Diencephalon (tissue), 1 donor: ENCODE results near the gene MPV17L2. TPM values are rescaled to one million over a fixed set of nuclear protein-coding genes. Genes with fewer than 3 reads are reported as not detected.

Experiments used
- small RNA-seq: library from RNA; depleted of rRNA; stranded (forward); fragments of <200 nt; gene quantifications from one replicate; pipeline ENCODE3, GENCODE V24; 2014
- total RNA-seq: library from RNA; depleted of rRNA; stranded (reverse); fragments of >200 nt; gene quantifications from one replicate; pipeline ENCODE4 v1.2.3, GENCODE V29; 2014

Gene MPV17L2
- 5.3 TPM for total RNA-seq

GRCh38 chr19:18192673-18193387 lies at the start of gene MPV17L2:
MPV17L2 (plus strand) TSS chr19:18193218; CDS start chr19:18193282, 64 bp downstream.

GRCh38 chr19:18152817-18153555 lies 40.0 kb upstream of the MPV17L2 start, which contains the start of gene PIK3R2:
PIK3R2 (plus strand) TSS chr19:18153163; CDS start chr19:18155880, 2,717 bp downstream.

GRCh38 chr19:18173572-18174288 lies 19.3 kb upstream of the MPV17L2 start, which contains the start of gene IFI30:
IFI30 (plus strand) TSS chr19:18173813; CDS start chr19:18173842, 29 bp downstream.

GRCh38 chr19:18203863-18204393 lies 10.9 kb downstream of the MPV17L2 start, which contains the start of gene RAB3A:
RAB3A (minus strand) TSS chr19:18204042; CDS start chr19:18202740, 1,302 bp downstream.

DNA sequence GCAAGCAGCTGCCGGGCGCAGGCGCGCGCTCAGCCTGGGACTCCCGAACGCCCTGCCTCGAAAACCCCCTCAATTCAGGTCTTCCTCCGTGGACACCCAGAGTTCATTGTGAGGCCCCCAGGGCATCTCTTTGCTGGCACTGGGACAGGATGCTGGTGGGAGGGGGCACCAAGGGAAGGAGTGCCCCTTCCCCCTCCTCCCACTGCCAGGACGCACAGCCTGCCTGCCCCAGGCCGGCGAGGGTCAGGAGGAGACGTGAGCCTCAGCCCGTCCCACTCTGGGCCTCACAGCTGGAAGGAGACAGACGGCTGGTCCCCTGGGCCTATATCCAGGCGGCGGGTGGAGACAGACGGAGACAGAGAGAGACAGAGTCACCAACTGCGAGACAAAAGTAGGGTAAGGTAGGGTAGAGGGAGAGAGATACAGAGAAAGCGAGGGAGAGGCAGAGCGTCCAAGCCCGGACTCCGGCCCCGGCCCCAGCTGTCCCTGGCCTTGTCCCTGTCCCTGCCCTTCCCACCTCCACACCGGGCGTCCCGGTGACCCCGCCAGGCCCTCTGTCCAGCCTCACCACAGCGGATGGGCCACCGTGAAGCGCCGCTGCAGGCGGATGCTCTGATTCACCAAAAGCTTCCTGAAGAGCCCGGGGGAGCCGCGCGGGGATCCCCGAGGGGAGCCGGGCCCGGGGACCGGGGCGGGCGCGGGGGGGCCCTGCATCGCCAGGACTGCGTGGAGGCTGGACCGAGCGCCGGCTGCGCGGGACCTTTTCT lies 32.9 kb downstream of the MPV17L2 start, which contains the start of gene PDE4C:
Gene PDE4C, minus strand, starts transcription at position 737 of the 767 bp plus-strand sequence. Its CDS starts 23 bp downstream, at position 714.

Small RNAs within 50 kb of the gene (small RNA-seq; reads per million reads assigned to genes)
- not detected for gene IFI30

Other genes starting within 250 kb of the MPV17L2 start
- 16.8 TPM for gene KCNN1, start 226.1 kb upstream of the MPV17L2 start, total RNA-seq
- 1.6 TPM for gene ARRDC2, start 185.0 kb upstream of the MPV17L2 start, total RNA-seq
- 0.69 TPM for gene IL12RB1, start 106.3 kb upstream of the MPV17L2 start, total RNA-seq
- 12.7 TPM for gene MAST3, start 95.4 kb upstream of the MPV17L2 start, total RNA-seq
- 34.1 TPM for gene PIK3R2, start 40.1 kb upstream of the MPV17L2 start, total RNA-seq
- gene IFI30, start 19.4 kb upstream of the MPV17L2 start, total RNA-seq, result 1.4 TPM
- gene RAB3A, start 10.8 kb downstream of the MPV17L2 start, total RNA-seq, result 72.0 TPM
- 3.9 TPM for gene PDE4C, start 33.2 kb downstream of the MPV17L2 start, total RNA-seq
- 0.92 TPM for gene IQCN, start 81.2 kb downstream of the MPV17L2 start, total RNA-seq
- gene JUND, start 88.4 kb downstream of the MPV17L2 start, total RNA-seq, result 83.3 TPM
- gene LSM4, start 129.9 kb downstream of the MPV17L2 start, total RNA-seq, result 79.8 TPM
- 16.1 TPM for gene PGPEP1, start 147.4 kb downstream of the MPV17L2 start, total RNA-seq
- gene GDF15, start 192.9 kb downstream of the MPV17L2 start, total RNA-seq, result 0.46 TPM
- 1.2 TPM for gene LRRC25, start 204.4 kb downstream of the MPV17L2 start, total RNA-seq
- gene SSBP4, start 226.2 kb downstream of the MPV17L2 start, total RNA-seq, result 51.9 TPM
- 75.4 TPM for gene ISYNA1, start 244.9 kb downstream of the MPV17L2 start, total RNA-seq